K562 (cell line): ENCODE data around the gene MYBPHL. TPM values are rescaled to one million over a fixed set of nuclear protein-coding genes. Genes with fewer than 3 reads are reported as not detected.

Experiments
- CHD4 ChIP-seq: fragments of 200-600 bp; sonication (generic); IDR thresholded peaks from 3 replicates; pipeline ENCODE4 v1.6.1; 2012; ENCODE audit warnings: low read depth, mild to moderate bottlenecking, mixed read lengths, low read length, inconsistent platforms; ENCODE audit not compliant: insufficient read depth, insufficient replicate concordance, poor library complexity, severe bottlenecking
- CREB3L1 ChIP-seq: fragments of 450-650 bp; IDR thresholded peaks from 2 replicates; pipeline ENCODE4 v1.6.1; 2014; ENCODE audit warnings: low read depth, mild to moderate bottlenecking, moderate library complexity, borderline replicate concordance
- CSDE1 ChIP-seq, 2 experiments: fragments of 450-650 bp; IDR thresholded peaks; 2 replicates each; pipeline ENCODE4 v1.6.1; 2016; ENCODE audit warnings: mild to moderate bottlenecking in 1 of 2
- FOXM1 ChIP-seq, 2 experiments: fragments of 450-650 bp in 1 of 2; sonication (generic) in 1 of 2; formaldehyde crosslinking in 1 of 2; IDR thresholded peaks; 2 replicates each; pipeline versions ENCODE4 v1.6.1 to v1.9.0; 2017 to 2022; ENCODE audit warnings: low read depth in 2 of 2, mild to moderate bottlenecking in 2 of 2, missing genetic modification reagents in 1 of 2, moderate library complexity in 1 of 2
- NR2C2 ChIP-seq, 2 experiments: fragments of 200-800 bp in 1 of 2; sonication (Bioruptor generic) in 1 of 2; sonication (generic) in 1 of 2; formaldehyde crosslinking in 1 of 2; IDR thresholded peaks; 2 replicates each; pipeline versions ENCODE4 v1.6.1 to v1.8.0; 2016 to 2022; ENCODE audit warnings: mild to moderate bottlenecking in 1 of 2, missing compliant biosample characterization in 1 of 2, missing genetic modification characterization in 1 of 2, missing genetic modification reagents in 1 of 2
- POU5F1 ChIP-seq: fragments of 150-350 bp; IDR thresholded peaks from 2 replicates; pipeline ENCODE4 v1.6.1; 2014; ENCODE audit warnings: borderline replicate concordance, low read length, low read depth, mild to moderate bottlenecking; ENCODE audit not compliant: partially characterized antibody
- SRSF3 ChIP-seq: fragments of 200-400 bp; formaldehyde crosslinking; IDR thresholded peaks from 2 replicates; pipeline ENCODE4 v1.6.1; 2016; ENCODE audit warnings: mild to moderate bottlenecking, low read length, moderate library complexity; ENCODE audit not compliant: insufficient read depth
- TCF3 ChIP-seq: sonication (generic); formaldehyde crosslinking; IDR thresholded peaks from 2 replicates; pipeline ENCODE4 v1.4.0; 2020; ENCODE audit warnings: mild to moderate bottlenecking, missing genetic modification reagents
- TCFL5 ChIP-seq: fragments of 250-450 bp; sonication (Bioruptor Pico); conservative IDR thresholded peaks from 2 replicates; pipeline ENCODE4 v1.6.1; 2021; ENCODE audit warnings: mild to moderate bottlenecking, moderate library complexity, matching md5 sums
- TRIM24 ChIP-seq, 2 experiments: fragments of 450-650 bp; IDR thresholded peaks; 2 replicates each; pipeline ENCODE4 v1.6.1; 2016
- ZNF277 ChIP-seq: fragments of 250-450 bp; sonication (Bioruptor Pico); IDR thresholded peaks from 2 replicates; pipeline ENCODE4 v1.8.0; 2022; ENCODE audit warnings: inconsistent platforms, mild to moderate bottlenecking, moderate library complexity, borderline replicate concordance
- ZNF586 ChIP-seq: fragments of 450-650 bp; formaldehyde crosslinking; conservative IDR thresholded peaks from 2 replicates; pipeline ENCODE4 v1.4.0; 2020; ENCODE audit warnings: mild to moderate bottlenecking, moderate library complexity
- ZNF707 ChIP-seq: fragments of 250-450 bp; sonication (Bioruptor Pico); conservative IDR thresholded peaks from 2 replicates; pipeline ENCODE4 v1.8.0; 2022; ENCODE audit warnings: inconsistent platforms, mild to moderate bottlenecking, moderate library complexity
- polyA plus RNA-seq, 8 experiments: library from polyadenylated mRNA; depleted of rRNA in 4 of 8; stranded (reverse) in 5 of 8; unstranded in 3 of 8; fragments of >200 nt; fragmentation: Nextera tagmentation in 2 of 8; fragmentation: Illumina TruSeq in 1 of 8; extraction: Ambion mirVana in 2 of 8; extraction: Trizol in 1 of 8; gene quantifications; 2 replicates each; pipeline versions ENCODE4 v1.2.1 to v1.2.3, GENCODE V29; 2011 to 2014; ENCODE audit warnings: inconsistent platforms in 1 of 8, missing spikeins in 1 of 8
- total RNA-seq, 7 experiments: library from RNA; depleted of rRNA in 6 of 7; stranded (reverse); fragments of >200 nt in 6 of 7; fragmentation: Illumina TruSeq in 2 of 7; extraction: Trizol in 2 of 7; gene quantifications; 2 replicates each; pipeline versions ENCODE4 v1.2.1 to v1.2.3, GENCODE V29; 2011 to 2021; ENCODE audit warnings: low replicate concordance in 1 of 7
- TF ChIP-seq, protein P1 (sequence below): fragments of 450-650 bp; IDR thresholded peaks from 2 replicates; pipeline ENCODE4 v1.6.1; 2017; ENCODE audit warnings: antibody characterized with exemption
- TF ChIP-seq, protein P2 (sequence below): sonication (generic); formaldehyde crosslinking; IDR thresholded peaks from 2 replicates; pipeline ENCODE4 v1.8.1; 2023; ENCODE audit warnings: mild to moderate bottlenecking, missing genetic modification reagents
- TF ChIP-seq, protein P3 (sequence below): fragments of 250-450 bp; sonication (Bioruptor Pico); IDR thresholded peaks from 2 replicates; pipeline ENCODE4 v1.8.0; 2022; ENCODE audit warnings: moderate library complexity, mild to moderate bottlenecking, inconsistent platforms
- TF ChIP-seq, protein P4 (sequence below): fragments of 250-450 bp; sonication (Bioruptor Pico); IDR thresholded peaks from 2 replicates; pipeline ENCODE4 v1.9.0; 2021; ENCODE audit warnings: mild to moderate bottlenecking
- TF ChIP-seq, protein P5 (sequence below): fragments of 450-650 bp; formaldehyde crosslinking; IDR thresholded peaks from 2 replicates; pipeline ENCODE4 v1.4.0; 2020; ENCODE audit warnings: mild to moderate bottlenecking, moderate library complexity

Gene MYBPHL
- total and polyA plus RNA-seq, 9 of the 15 experiments (the other 6 are each of a cell fraction or from before 2014, with no cell fraction given): 0.20 to 1.9 (median 0.33) TPM

DNA sequence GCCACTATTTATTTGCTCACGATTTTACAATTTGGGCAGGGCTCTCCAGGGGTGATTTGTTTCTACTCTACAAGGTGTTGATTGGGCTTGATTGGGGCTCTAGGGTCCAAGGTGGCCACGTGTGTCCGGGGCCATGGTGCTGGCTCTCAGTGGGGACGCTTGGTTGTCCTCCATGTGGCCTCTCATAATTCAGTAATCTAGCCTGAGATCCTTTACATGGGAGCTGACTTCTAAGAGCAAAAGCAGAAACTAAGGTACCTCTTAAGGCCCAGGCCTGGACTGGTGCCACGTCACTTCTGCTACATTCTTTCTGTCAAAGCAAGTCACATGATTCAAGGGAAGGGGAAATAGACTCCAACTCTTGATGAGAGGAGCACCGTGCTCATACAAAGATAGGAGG, 15.8 kb downstream of the MYBPHL start (continued):
- no peak for TF ChIP-seq NR2C2 (CRISPR knock-in tag; IDR thresholded peaks at IDR 0.05)
- no peak for TF ChIP-seq NR2C2 (tag; IDR thresholded peaks at IDR 0.05)
- no peak for TF ChIP-seq ZNF586 (CRISPR knock-in tag)
- TF ChIP-seq, protein P1, sequence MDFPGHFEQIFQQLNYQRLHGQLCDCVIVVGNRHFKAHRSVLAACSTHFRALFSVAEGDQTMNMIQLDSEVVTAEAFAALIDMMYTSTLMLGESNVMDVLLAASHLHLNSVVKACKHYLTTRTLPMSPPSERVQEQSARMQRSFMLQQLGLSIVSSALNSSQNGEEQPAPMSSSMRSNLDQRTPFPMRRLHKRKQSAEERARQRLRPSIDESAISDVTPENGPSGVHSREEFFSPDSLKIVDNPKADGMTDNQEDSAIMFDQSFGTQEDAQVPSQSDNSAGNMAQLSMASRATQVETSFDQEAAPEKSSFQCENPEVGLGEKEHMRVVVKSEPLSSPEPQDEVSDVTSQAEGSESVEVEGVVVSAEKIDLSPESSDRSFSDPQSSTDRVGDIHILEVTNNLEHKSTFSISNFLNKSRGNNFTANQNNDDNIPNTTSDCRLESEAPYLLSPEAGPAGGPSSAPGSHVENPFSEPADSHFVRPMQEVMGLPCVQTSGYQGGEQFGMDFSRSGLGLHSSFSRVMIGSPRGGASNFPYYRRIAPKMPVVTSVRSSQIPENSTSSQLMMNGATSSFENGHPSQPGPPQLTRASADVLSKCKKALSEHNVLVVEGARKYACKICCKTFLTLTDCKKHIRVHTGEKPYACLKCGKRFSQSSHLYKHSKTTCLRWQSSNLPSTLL: no peak
- TF ChIP-seq CREB3L1: peak; percentile 88
- no peak for TF ChIP-seq TCF3 (CRISPR knock-in tag)
- TF ChIP-seq SRSF3: no peak
- TF ChIP-seq, protein P2, sequence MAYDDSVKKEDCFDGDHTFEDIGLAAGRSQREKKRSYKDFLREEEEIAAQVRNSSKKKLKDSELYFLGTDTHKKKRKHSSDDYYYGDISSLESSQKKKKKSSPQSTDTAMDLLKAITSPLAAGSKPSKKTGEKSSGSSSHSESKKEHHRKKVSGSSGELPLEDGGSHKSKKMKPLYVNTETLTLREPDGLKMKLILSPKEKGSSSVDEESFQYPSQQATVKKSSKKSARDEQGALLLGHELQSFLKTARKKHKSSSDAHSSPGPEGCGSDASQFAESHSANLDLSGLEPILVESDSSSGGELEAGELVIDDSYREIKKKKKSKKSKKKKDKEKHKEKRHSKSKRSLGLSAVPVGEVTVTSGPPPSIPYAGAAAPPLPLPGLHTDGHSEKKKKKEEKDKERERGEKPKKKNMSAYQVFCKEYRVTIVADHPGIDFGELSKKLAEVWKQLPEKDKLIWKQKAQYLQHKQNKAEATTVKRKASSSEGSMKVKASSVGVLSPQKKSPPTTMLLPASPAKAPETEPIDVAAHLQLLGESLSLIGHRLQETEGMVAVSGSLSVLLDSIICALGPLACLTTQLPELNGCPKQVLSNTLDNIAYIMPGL (CRISPR knock-in tag): no peak
- TF ChIP-seq, protein P3, sequence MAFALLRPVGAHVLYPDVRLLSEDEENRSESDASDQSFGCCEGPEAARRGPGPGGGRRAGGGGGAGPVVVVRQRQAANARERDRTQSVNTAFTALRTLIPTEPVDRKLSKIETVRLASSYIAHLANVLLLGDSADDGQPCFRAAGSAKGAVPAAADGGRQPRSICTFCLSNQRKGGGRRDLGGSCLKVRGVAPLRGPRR (CRISPR knock-in tag): no peak
- TF ChIP-seq CSDE1 (IDR thresholded peaks at IDR 0.05): no peak
- no peak for TF ChIP-seq FOXM1 (IDR thresholded peaks at IDR 0.05; ENCODE audit: low read depth)
- TF ChIP-seq FOXM1 (CRISPR knock-in tag; IDR thresholded peaks at IDR 0.05; ENCODE audit: low read depth): no peak
- TF ChIP-seq, protein P4, sequence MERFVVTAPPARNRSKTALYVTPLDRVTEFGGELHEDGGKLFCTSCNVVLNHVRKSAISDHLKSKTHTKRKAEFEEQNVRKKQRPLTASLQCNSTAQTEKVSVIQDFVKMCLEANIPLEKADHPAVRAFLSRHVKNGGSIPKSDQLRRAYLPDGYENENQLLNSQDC (CRISPR knock-in tag): no peak
- TF ChIP-seq, protein P5, sequence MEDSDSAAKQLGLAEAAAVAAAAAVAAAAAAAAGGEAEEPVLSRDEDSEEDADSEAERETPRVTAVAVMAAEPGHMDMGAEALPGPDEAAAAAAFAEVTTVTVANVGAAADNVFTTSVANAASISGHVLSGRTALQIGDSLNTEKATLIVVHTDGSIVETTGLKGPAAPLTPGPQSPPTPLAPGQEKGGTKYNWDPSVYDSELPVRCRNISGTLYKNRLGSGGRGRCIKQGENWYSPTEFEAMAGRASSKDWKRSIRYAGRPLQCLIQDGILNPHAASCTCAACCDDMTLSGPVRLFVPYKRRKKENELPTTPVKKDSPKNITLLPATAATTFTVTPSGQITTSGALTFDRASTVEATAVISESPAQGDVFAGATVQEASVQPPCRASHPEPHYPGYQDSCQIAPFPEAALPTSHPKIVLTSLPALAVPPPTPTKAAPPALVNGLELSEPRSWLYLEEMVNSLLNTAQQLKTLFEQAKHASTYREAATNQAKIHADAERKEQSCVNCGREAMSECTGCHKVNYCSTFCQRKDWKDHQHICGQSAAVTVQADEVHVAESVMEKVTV (CRISPR knock-in tag): no peak
- TF ChIP-seq POU5F1: no peak
- TF ChIP-seq ZNF707 (CRISPR knock-in tag): no peak
- no peak for TF ChIP-seq TRIM24 (IDR thresholded peaks at IDR 0.05)
- TF ChIP-seq ZNF277 (CRISPR knock-in tag): no peak
- no peak for TF ChIP-seq CHD4
- no peak for TF ChIP-seq TCFL5 (CRISPR knock-in tag)
